Panc1 (cell line): ENCODE results near the gene GSK3B. TPM values are rescaled to one million over a fixed set of nuclear protein-coding genes. Genes with fewer than 3 reads are reported as not detected.

Experiments used
- ATAC-seq: fragments of 200-7000 bp; cut with Tn5 transposase; 2 replicates; pipeline ENCODE4 v1.9.1; 2020; ENCODE audit warnings: mild to moderate bottlenecking, moderate library complexity
- BruUV-seq: library from RNA; stranded (reverse); fragments of 400-500 nt; replicated peaks from 2 replicates; lab custom pipeline; 2021; lab: Mats Ljungman, UMichigan
- CTCF ChIA-PET: fragments of 300-600 bp; sonication (Branson Sonifier 250); formaldehyde crosslinking; loops from one replicate; lab custom pipeline; 2022; ENCODE audit warnings: antibody characterized with exemption; lab: Charles Lee
- POLR2A ChIA-PET: fragments of 300-600 bp; sonication (Branson Sonifier 250); formaldehyde crosslinking; loops from one replicate; lab custom pipeline; 2022; ENCODE audit warnings: antibody characterized with exemption; lab: Charles Lee
- DNase-seq: peaks from one replicate; pipeline ENCODE4 v3.0.0-alpha.2; 2010; ENCODE audit warnings: low read depth, low spot score
- H3K27ac ChIP-seq: 2 replicates; pipeline ENCODE4 v1.5.1; 2011; ENCODE audit warnings: mild to moderate bottlenecking, low read length, inconsistent platforms
- H3K27me3 ChIP-seq: fragments of 200-500 bp; sonication (Bioruptor generic); 2 replicates; pipeline ENCODE4 v1.6.0; 2014; ENCODE audit warnings: low read length, inconsistent platforms; ENCODE audit not compliant: control insufficient read depth, insufficient read depth
- H3K36me3 ChIP-seq: fragments of 200-500 bp; sonication (Bioruptor generic); 2 replicates; pipeline ENCODE4 v1.5.1; 2014; ENCODE audit warnings: inconsistent platforms, mild to moderate bottlenecking, low read length, moderate library complexity; ENCODE audit not compliant: control insufficient read depth, insufficient read depth
- H3K4me1 ChIP-seq: 2 replicates; pipeline ENCODE4 v1.5.1; 2011; ENCODE audit warnings: inconsistent platforms, mild to moderate bottlenecking, low read length, moderate library complexity; ENCODE audit not compliant: control insufficient read depth, insufficient read depth
- H3K4me3 ChIP-seq, 2 experiments: 2 replicates each; pipeline ENCODE4 v1.5.1; 2011 to 2012; ENCODE audit warnings: low read depth in 2 of 2, low read length in 2 of 2, mild to moderate bottlenecking in 2 of 2, inconsistent platforms in 1 of 2, moderate library complexity in 1 of 2
- H3K9me3 ChIP-seq: fragments of 200-500 bp; sonication (Bioruptor generic); 2 replicates; pipeline ENCODE4 v1.5.1; 2014; ENCODE audit warnings: low read depth, mild to moderate bottlenecking, inconsistent platforms, low read length, moderate library complexity; ENCODE audit not compliant: control insufficient read depth, insufficient read depth
- CTCF ChIP-seq: fragments of 450-650 bp; IDR thresholded peaks from 2 replicates; pipeline ENCODE4 v1.5.1; 2017; ENCODE audit warnings: mild to moderate bottlenecking
- POLR2AphosphoS5 ChIP-seq: IDR thresholded peaks from 2 replicates; pipeline ENCODE4 v1.6.1; 2012; ENCODE audit warnings: mild to moderate bottlenecking, low read depth, low read length, moderate library complexity
- REST ChIP-seq, 2 experiments: IDR thresholded peaks; 2 replicates each; pipeline ENCODE4 v1.6.1; 2011 to 2012; ENCODE audit warnings: low read depth in 2 of 2, control low read depth in 1 of 2, low read length in 1 of 2, mild to moderate bottlenecking in 1 of 2, moderate library complexity in 1 of 2; ENCODE audit not compliant: insufficient read depth in 1 of 2
- SIN3A ChIP-seq: IDR thresholded peaks from 2 replicates; pipeline ENCODE4 v1.6.1; 2012; ENCODE audit warnings: low read depth, mild to moderate bottlenecking, low read length, moderate library complexity, borderline replicate concordance; ENCODE audit not compliant: insufficient read depth
- TCF7L2 ChIP-seq: IDR thresholded peaks from 2 replicates; pipeline ENCODE4 v1.6.1; 2011; ENCODE audit warnings: mild to moderate bottlenecking, low read depth, low read length, inconsistent platforms
- in situ Hi-C: cut with HindIII; loops from 2 replicates; pipeline ENCODE4 v1.10.0; 2016; ENCODE audit warnings: low sequenced_read_pairs, low pct_unique_long_range_greater_than_20kb
- intact Hi-C: fragments of 100-400 bp; cut with micrococcal nuclease; formaldehyde crosslinking; loops from one replicate; pipeline ENCODE4 v1.10.0; 2022; ENCODE audit not compliant: unreplicated experiment
- total RNA-seq: library from RNA; stranded (reverse); gene quantifications from one replicate; pipeline ENCODE4 v1.2.1, GENCODE V29; 2021; ENCODE audit not compliant: unreplicated experiment

GSK3B gene
- total RNA-seq, 1 experiment from 2014 or later = 35.3 TPM

- H3K4me3 ChIP-seq = no peak overlapping the region
- H3K4me1 ChIP-seq = no peaks in the 10 kb centered on the region
- no peaks in the 10 kb centered on the region for H3K36me3 ChIP-seq
- ChIA-PET CTCF (no interaction called here), POLR2A (no interaction called here)
- intact Hi-C loops (no loop called here), in situ Hi-C loops (no loop called here)
- TF ChIP-seq POLR2AphosphoS5 (no peak), TCF7L2 (no peak), CTCF (no peak), REST (IDR thresholded peaks at IDR 0.05; ENCODE audit: insufficient read depth in 1 of 2, low read depth in 2 of 2, low read length in 1 of 2) (no peak), SIN3A (no peak)
- no peak overlapping the region for H3K27ac ChIP-seq
- H3K27me3 ChIP-seq = peaks cover 5% of the 10 kb centered on the region; the same call in 1 of the 2 replicates
- H3K9me3 ChIP-seq = no peaks in the 10 kb centered on the region
- no peak for ATAC-seq
- no peak for DNase-seq
- BruUV-seq = no TSS peak
These were observed 299.8 kb downstream of the GSK3B start for GRCh38 chr3:119794401-119794800.

GRCh38 chr3:119792270-119792669 lies 302.0 kb downstream of the GSK3B start:
- ChIA-PET POLR2A (no interaction called here), CTCF (no interaction called here)
- H3K36me3 ChIP-seq = no peaks in the 10 kb centered on the region
- no peaks in the 10 kb centered on the region for H3K9me3 ChIP-seq
- TF ChIP-seq REST (IDR thresholded peaks at IDR 0.05; ENCODE audit: insufficient read depth in 1 of 2, low read depth in 2 of 2, low read length in 1 of 2) (no peak), POLR2AphosphoS5 (no peak), SIN3A (no peak), TCF7L2 (no peak), CTCF (no peak)
- no peaks in the 10 kb centered on the region for H3K27me3 ChIP-seq
- DNase-seq (no peak), ATAC-seq (no peak)
- H3K4me3 ChIP-seq = no peak overlapping the region
- in situ Hi-C loops = no loop called here
- H3K4me1 ChIP-seq = no peaks in the 10 kb centered on the region
- H3K27ac ChIP-seq = no peak overlapping the region
- intact Hi-C loops = no loop called here
- no TSS peak for BruUV-seq
